Right renal pelvis (tissue), 4 donors: ENCODE measurements around the gene HSPBAP1. TPM values are rescaled to one million over a fixed set of nuclear protein-coding genes. Genes with fewer than 3 reads are reported as not detected.
"Not testable (repeated sequence)": the region's sequence is repeated elsewhere in the genome, so short reads cannot be mapped to it uniquely, and the experiment has no call there.

Experiments used
- DNase-seq, 4 donors: peaks; one replicate each; pipeline ENCODE4 v3.0.0-alpha.2; 2013; ENCODE audit warnings: low read depth in 4 of 4, low spot score in 3 of 4, missing footprints in 1 of 4
- polyA plus RNA-seq, 4 donors: library from polyadenylated mRNA; unstranded; fragments of 120-200 nt; gene quantifications; one replicate each; pipeline ENCODE4 v1.2.1, GENCODE V29; 2013; ENCODE audit not compliant: insufficient read length in 4 of 4

HSPBAP1 gene
- polyA plus RNA-seq, 4 donors: 10.3 to 13.5 (median 11.1) TPM

- no peak for DNase-seq
Measured at GRCh38 chr3:122745369-122746021, 48.1 kb downstream of the HSPBAP1 start.

GRCh38 chr3:122743581-122744120 lies 50.0 kb downstream of the HSPBAP1 start:
- DNase-seq: no peak

- DNase-seq: no peak
Measured at GRCh38 chr3:122742234-122742633, 51.4 kb downstream of the HSPBAP1 start.

- no peak for DNase-seq
Measured at GRCh38 chr3:122739172-122739571, 54.5 kb downstream of the HSPBAP1 start.

GRCh38 chr3:122732682-122733525 lies 60.7 kb downstream of the HSPBAP1 start:
- not testable (repeated sequence) for DNase-seq

GRCh38 chr3:122730240-122730639 lies 63.4 kb downstream of the HSPBAP1 start:
- DNase-seq: no peak

- no peak for DNase-seq
Measured at GRCh38 chr3:122728756-122729514, 64.7 kb downstream of the HSPBAP1 start.

- no peak for DNase-seq
Measured at GRCh38 chr3:122728186-122728585, 65.4 kb downstream of the HSPBAP1 start.

GRCh38 chr3:122727766-122728165 lies 65.9 kb downstream of the HSPBAP1 start:
- DNase-seq: no peak

GRCh38 chr3:122727294-122727693 lies 66.3 kb downstream of the HSPBAP1 start:
- DNase-seq: no peak

- DNase-seq: no peak
Measured at GRCh38 chr3:122725106-122725505, 68.5 kb downstream of the HSPBAP1 start.

- no peak for DNase-seq
Measured at GRCh38 chr3:122719273-122719921, 74.2 kb downstream of the HSPBAP1 start.

GRCh38 chr3:122716667-122717066 lies 77.0 kb downstream of the HSPBAP1 start:
- DNase-seq: no peak

GRCh38 chr3:122714273-122714672 lies 79.4 kb downstream of the HSPBAP1 start:
- DNase-seq: no peak

- DNase-seq: not testable (repeated sequence)
Measured at GRCh38 chr3:122710616-122711251, 82.9 kb downstream of the HSPBAP1 start.

- no peak for DNase-seq
Measured at GRCh38 chr3:122705379-122705778, 88.3 kb downstream of the HSPBAP1 start.

GRCh38 chr3:122700193-122700592 lies 93.4 kb downstream of the HSPBAP1 start:
- DNase-seq: no peak

- DNase-seq: no peak
Measured at GRCh38 chr3:122697952-122698620, 95.5 kb downstream of the HSPBAP1 start.

- DNase-seq: no peak
Measured at GRCh38 chr3:122695927-122696561, 97.6 kb downstream of the HSPBAP1 start.
